K562 (cell line): ENCODE data around the gene EFNA5. TPM values are rescaled to one million over a fixed set of nuclear protein-coding genes. Genes with fewer than 3 reads are reported as not detected.

ENCODE experiments used
- ATAC-seq: fragments of 200-7000 bp; cut with Tn5 transposase; 3 replicates; pipeline ENCODE4 v1.9.1; 2020; ENCODE audit warnings: moderate library complexity
- BruUV-seq: library from RNA; stranded (reverse); fragments of 400-500 nt; replicated peaks from 2 replicates; lab custom pipeline; 2021; lab: Mats Ljungman, UMichigan
- CTCF ChIA-PET: fragments of 300-600 bp; formaldehyde crosslinking; extraction: SDS; loops from one replicate; lab custom pipeline; 2021; ENCODE audit warnings: low intra/inter-chr PET ratio; lab: Yijun Ruan, JAX
- POLR2A ChIA-PET: fragments of 300-600, 350-650 bp; sonication (Branson Sonifier 250); formaldehyde crosslinking; extraction: SDS; loops from one replicate; lab custom pipeline; 2021; ENCODE audit warnings: antibody characterized with exemption, inconsistent platforms; lab: Yijun Ruan, JAX
- DNase-seq, 4 experiments: peaks; one replicate each; pipeline versions ENCODE4 v3.0.0 to v3.0.0-alpha.2; 2011 to 2018; ENCODE audit warnings: low spot score in 3 of 4, mixed read lengths in 3 of 4; ENCODE audit errors: extremely low read depth in 1 of 4
- FAIRE-seq: peaks from 2 replicates; lab custom pipeline; 2011; peaks lifted over from hg19 to GRCh38; lab: Jason Lieb, UNC
- H2AFZ ChIP-seq: 2 replicates; pipeline ENCODE4 v1.6.0; 2011; ENCODE audit warnings: low read depth, low read length, control low read depth, inconsistent platforms
- H3K27ac ChIP-seq: fragments of 200-600 bp; 3 replicates; pipeline ENCODE4 v1.8.0; 2011; ENCODE audit warnings: low read depth, mild to moderate bottlenecking, control low read depth, inconsistent platforms, low read length, moderate library complexity, mixed read lengths; ENCODE audit errors: extremely low read depth
- H3K27me3 ChIP-seq, 2 experiments: fragments of 300-600 bp in 1 of 2; 2 replicates in 1 of 2; 3 replicates in 1 of 2; pipeline versions ENCODE4 v1.6.0 to v1.8.0; 2011; ENCODE audit warnings: inconsistent platforms in 2 of 2, low read length in 2 of 2, mild to moderate bottlenecking in 1 of 2, mixed read lengths in 1 of 2, moderate library complexity in 1 of 2; ENCODE audit not compliant: control insufficient read depth in 2 of 2, insufficient read depth in 2 of 2
- H3K36me3 ChIP-seq: fragments of 300-600 bp; 3 replicates; pipeline ENCODE4 v1.8.0; 2011; ENCODE audit warnings: mild to moderate bottlenecking, low read length, inconsistent platforms; ENCODE audit not compliant: control insufficient read depth, insufficient read depth
- H3K4me1 ChIP-seq, 2 experiments: fragments of 200-600 bp in 1 of 2; replicated peaks in 1 of 2; 2 replicates in 1 of 2; 3 replicates in 1 of 2; pipeline versions ENCODE4 v1.5.1 to v1.8.0; 2011; ENCODE audit warnings: inconsistent platforms in 2 of 2, low read length in 2 of 2, mild to moderate bottlenecking in 1 of 2, mixed read lengths in 1 of 2, moderate library complexity in 1 of 2; ENCODE audit not compliant: control insufficient read depth in 2 of 2, insufficient read depth in 2 of 2
- H3K4me2 ChIP-seq: 2 replicates; pipeline ENCODE4 v1.6.1; 2011; ENCODE audit warnings: low read length, control low read depth, inconsistent platforms, mixed read lengths; ENCODE audit not compliant: insufficient read depth
- H3K4me3 ChIP-seq: fragments of 200-600 bp; sonication (generic), shearing (Covaris generic); 2 replicates; pipeline ENCODE4 v1.5.1; 2016; ENCODE audit warnings: control low read depth, inconsistent platforms
- H3K79me2 ChIP-seq: fragments of 200-600 bp; 3 replicates; pipeline ENCODE4 v1.8.0; 2011; ENCODE audit warnings: low read length, inconsistent platforms; ENCODE audit not compliant: control insufficient read depth, insufficient read depth
- H3K9ac ChIP-seq, 2 experiments: 2 replicates each; pipeline versions ENCODE4 v1.6.0 to v1.6.1; 2011; ENCODE audit warnings: low read depth in 2 of 2, low read length in 2 of 2, control low read depth in 1 of 2, inconsistent platforms in 1 of 2, mild to moderate bottlenecking in 1 of 2, mixed read lengths in 1 of 2; ENCODE audit not compliant: insufficient read depth in 1 of 2
- H3K9me1 ChIP-seq: one replicate; pipeline ENCODE4 v1.6.0; 2011; ENCODE audit warnings: inconsistent platforms, mild to moderate bottlenecking, low read length, moderate library complexity; ENCODE audit not compliant: control insufficient read depth, insufficient read depth
- H3K9me3 ChIP-seq: replicated peaks from 2 replicates; pipeline ENCODE4 v1.5.1; 2011; ENCODE audit warnings: low read depth, low read length, inconsistent platforms; ENCODE audit not compliant: control insufficient read depth, insufficient read depth
- H4K20me1 ChIP-seq: replicated peaks from 2 replicates; pipeline ENCODE4 v1.6.1; 2011; ENCODE audit warnings: low read length, inconsistent platforms, mixed read lengths; ENCODE audit not compliant: control insufficient read depth, insufficient read depth
- POLR2H ChIP-seq: IDR thresholded peaks from 2 replicates; pipeline ENCODE4 v1.6.1; 2016; ENCODE audit warnings: missing genetic modification characterization, low read depth, mild to moderate bottlenecking, control low read depth, missing compliant biosample characterization, moderate library complexity
- ZNF212 ChIP-seq: fragments of 450-650 bp; formaldehyde crosslinking; IDR thresholded peaks from 2 replicates; pipeline ENCODE4 v1.4.0; 2020; ENCODE audit warnings: mild to moderate bottlenecking
- ZNF316 ChIP-seq: fragments of 450-650 bp; IDR thresholded peaks from 2 replicates; pipeline ENCODE4 v1.6.1; 2016
- ZNF436 ChIP-seq: fragments of 250-450, 450-650 bp; sonication (Bioruptor Pico); formaldehyde crosslinking; IDR thresholded peaks from 2 replicates; pipeline ENCODE4 v1.7.0; 2020; ENCODE audit warnings: mild to moderate bottlenecking
- WGBS: fragments of 100-300 bp; shearing (Covaris generic); methylation state at CpG from one replicate; pipeline ENCODE4 v1.1.6; 2016; ENCODE audit warnings: low coverage, mixed read lengths; ENCODE audit not compliant: insufficient coverage; ENCODE audit errors: missing lambda C conversion rate; 5-methylcytosine and 5-hydroxymethylcytosine counted together
- in situ Hi-C: fragments of 300-500 bp; cut with MboI; formaldehyde crosslinking; loops from 4 replicates; pipeline ENCODE4 v1.15.0; 2018; ENCODE audit warnings: inconsistent platforms, mixed read lengths
- intact Hi-C: fragments of 100-400 bp; cut with micrococcal nuclease; formaldehyde crosslinking; loops from 2 replicates; pipeline ENCODE4 v1.14.2; 2022
- polyA plus RNA-seq, 8 experiments: library from polyadenylated mRNA; depleted of rRNA in 4 of 8; stranded (reverse) in 5 of 8; unstranded in 3 of 8; fragments of >200 nt; fragmentation: Nextera tagmentation in 2 of 8; fragmentation: Illumina TruSeq in 1 of 8; extraction: Ambion mirVana in 2 of 8; extraction: Trizol in 1 of 8; gene quantifications; 2 replicates each; pipeline versions ENCODE4 v1.2.1 to v1.2.3, GENCODE V29; 2011 to 2014; ENCODE audit warnings: inconsistent platforms in 1 of 8, missing spikeins in 1 of 8
- total RNA-seq, 7 experiments: library from RNA; depleted of rRNA in 6 of 7; stranded (reverse); fragments of >200 nt in 6 of 7; fragmentation: Illumina TruSeq in 2 of 7; extraction: Trizol in 2 of 7; gene quantifications; 2 replicates each; pipeline versions ENCODE4 v1.2.1 to v1.2.3, GENCODE V29; 2011 to 2021; ENCODE audit warnings: low replicate concordance in 1 of 7
- TF ChIP-seq, protein P1 (sequence below): sonication (generic); formaldehyde crosslinking; IDR thresholded peaks from 2 replicates; pipeline ENCODE4 v1.9.0; 2022; ENCODE audit warnings: mild to moderate bottlenecking, missing genetic modification reagents

Gene EFNA5
- total and polyA plus RNA-seq, 9 of the 15 experiments (the other 6 are each of a cell fraction or from before 2014, with no cell fraction given), result 0.20 TPM; not detected in 8

DNA sequence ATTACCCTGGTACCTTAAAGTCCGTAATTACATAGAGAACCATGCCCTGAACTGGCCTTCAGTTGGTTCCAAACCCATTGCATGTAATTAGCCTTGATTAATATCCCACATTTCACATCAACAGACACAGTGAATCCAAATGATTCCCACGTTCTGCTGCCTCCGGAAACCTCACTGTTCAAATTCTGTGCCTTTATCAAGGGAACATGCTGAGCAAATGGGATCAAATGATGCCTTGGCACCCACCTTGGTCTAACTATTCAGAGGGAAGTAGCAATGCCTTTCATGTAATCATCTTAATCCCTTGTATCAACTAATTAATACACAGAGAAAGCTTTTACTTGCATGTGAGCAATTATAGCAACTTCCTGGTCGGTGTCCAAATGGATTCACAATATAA is 100.6 kb downstream of the EFNA5 start:
- DNase-seq, result no peak
- no peak for FAIRE-seq
- intact Hi-C loops, result no loop called here
- no peak for ATAC-seq
- Histone ChIP-seq H3K36me3 (no peaks in the 10 kb centered on the region), H3K79me2 (no peaks in the 10 kb centered on the region), H4K20me1 (no peaks in the 10 kb centered on the region), H3K9me1 (no peaks in the 10 kb centered on the region), H3K4me1 (no peaks in the 10 kb centered on the region), H3K4me2 (no peak overlapping the region), H3K9ac (no peak overlapping the region), H3K4me3 (no peak overlapping the region), H2AFZ (no peak overlapping the region), H3K27ac (no peak overlapping the region), H3K9me3 (no peaks in the 10 kb centered on the region), H3K27me3 (no peaks in the 10 kb centered on the region)
- BruUV-seq, result no TSS peak
- CTCF ChIA-PET, result no interaction called here
- WGBS, result 2% methylated on average over 4 of the region's 4 CpGs
- TF ChIP-seq, protein P1, sequence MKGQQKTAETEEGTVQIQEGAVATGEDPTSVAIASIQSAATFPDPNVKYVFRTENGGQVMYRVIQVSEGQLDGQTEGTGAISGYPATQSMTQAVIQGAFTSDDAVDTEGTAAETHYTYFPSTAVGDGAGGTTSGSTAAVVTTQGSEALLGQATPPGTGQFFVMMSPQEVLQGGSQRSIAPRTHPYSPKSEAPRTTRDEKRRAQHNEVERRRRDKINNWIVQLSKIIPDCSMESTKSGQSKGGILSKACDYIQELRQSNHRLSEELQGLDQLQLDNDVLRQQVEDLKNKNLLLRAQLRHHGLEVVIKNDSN (CRISPR knock-in tag), result no peak
- no peak for TF ChIP-seq ZNF436 (CRISPR knock-in tag)
- no peak for TF ChIP-seq ZNF316
- TF ChIP-seq POLR2H (tag), result no peak
- no peak for TF ChIP-seq ZNF212 (CRISPR knock-in tag)
- in situ Hi-C loops, result no loop called here
- POLR2A ChIA-PET, result no interaction called here
